ENCODE measurements around the gene ZNF76. TPM values are rescaled to one million over a fixed set of nuclear protein-coding genes. Genes with fewer than 3 reads are reported as not detected.

ZNF76 gene
- total and polyA plus RNA-seq, 2 of the 8 experiments (the other 6 are each of a cell fraction or from before 2014, with no cell fraction given) = 17.9 to 23.9 TPM

DNA sequence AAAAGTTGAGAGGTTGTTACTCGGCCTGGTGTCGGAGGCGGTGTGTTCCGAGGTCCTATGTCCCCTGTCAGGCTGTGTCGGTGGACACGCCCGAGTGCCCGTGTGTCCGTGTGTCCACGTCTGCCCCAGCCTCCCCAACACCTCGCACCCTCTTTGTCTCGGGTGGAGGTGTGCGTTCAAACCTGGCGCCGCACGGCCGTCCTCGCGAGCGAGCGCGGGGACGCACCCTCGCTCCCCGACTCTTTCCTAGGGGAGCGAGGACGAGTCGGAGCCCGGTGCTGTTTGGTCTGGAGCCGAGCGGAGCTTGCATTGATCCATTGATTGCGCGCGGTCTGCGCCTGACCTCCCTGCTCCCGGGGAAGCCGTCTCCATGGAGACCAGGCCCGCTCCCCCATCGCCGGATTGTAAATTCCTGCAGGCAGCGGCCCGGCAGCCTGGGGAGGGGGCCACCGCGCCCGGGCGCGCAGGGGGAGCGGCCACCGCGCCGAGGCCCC, 46.2 kb upstream of the ZNF76 start:
- Histone ChIP-seq H4K20me1 (replicated peaks in 1 of 2; ENCODE audit: control insufficient read depth in 1 of 2, insufficient read depth in 2 of 2, low read length in 2 of 2) (peaks cover 2 to 17% of the 10 kb centered on the region in 2 experiments), H3K4me3 (ENCODE audit: extremely low read depth in 1 of 4, insufficient read depth in 2 of 4, low read depth in 3 of 4, low read length in 4 of 4) (peak overlapping the region; percentile 45 to 74 (median 60)), H3K56ac (replicated peaks; ENCODE audit: insufficient read length, low read depth, low read length) (no peak overlapping the region), H2BK20ac (ENCODE audit: low read length) (no peak overlapping the region), H2BK15ac (ENCODE audit: low read length) (no peak overlapping the region), H3K9me3 (ENCODE audit: insufficient read depth in 2 of 2, low read depth in 1 of 2, low read length in 1 of 2) (no peaks in the 10 kb centered on the region), H4K5ac (ENCODE audit: insufficient read length, low read depth, low read length) (no peak overlapping the region), H2BK12ac (ENCODE audit: low read depth, low read length) (peak overlapping the region; percentile 68; the same call in 1 of the 2 replicates), H2BK5ac (ENCODE audit: low read depth, low read length) (no peak overlapping the region), H2AK5ac (ENCODE audit: low read depth, low read length) (no peak overlapping the region), H3K79me1 (ENCODE audit: low read depth, low read length) (no peaks in the 10 kb centered on the region), H2AFZ (ENCODE audit: low read length) (no peak overlapping the region; the same call in 1 of the 2 replicates), H3K36me3 (ENCODE audit: control insufficient read depth in 2 of 4, insufficient read depth in 4 of 4, low read length in 3 of 4) (no peaks in the 10 kb centered on the region), H3K14ac (ENCODE audit: insufficient read length) (no peak overlapping the region), H4K8ac (ENCODE audit: extremely low read depth, insufficient read depth, low read length) (no peak overlapping the region), H4K91ac (replicated peaks; ENCODE audit: insufficient read length, low read length) (no peak overlapping the region), H3K23me2 (ENCODE audit: low read depth, low read length) (peaks cover 17% of the 10 kb centered on the region; the same call in 1 of the 2 replicates), H3K27ac (ENCODE audit: low read depth, low read length) (no peak overlapping the region), H3K4ac (replicated peaks; ENCODE audit: insufficient read length, low read depth, low read length) (no peak overlapping the region), H3K4me2 (ENCODE audit: insufficient read depth in 1 of 2, low read depth in 2 of 2, low read length in 2 of 2) (peak overlapping the region; percentile 91 to 92), H2BK120ac (replicated peaks; ENCODE audit: low read depth, low read length) (no peak overlapping the region), H3K79me2 (ENCODE audit: control insufficient read depth in 1 of 2, insufficient read depth in 2 of 2, low read length in 2 of 2) (no peaks in the 10 kb centered on the region), H3K27me3 (replicated peaks in 1 of 4; ENCODE audit: control insufficient read depth in 3 of 4, extremely low read depth in 1 of 4, insufficient read depth in 3 of 4, low read length in 3 of 4) (peaks cover 27 to 78% (median 66%) of the 10 kb centered on the region in 4 experiments), H3K4me1 (replicated peaks in 1 of 4; ENCODE audit: control insufficient read depth in 3 of 4, insufficient read depth in 4 of 4, low read length in 3 of 4) (peaks cover 7 to 37% (median 27%) of the 10 kb centered on the region in 4 experiments), H3K18ac (ENCODE audit: extremely low read depth, low read length) (no peak overlapping the region), H3K23ac (ENCODE audit: insufficient read length) (no peak overlapping the region), H3K9ac (replicated peaks in 1 of 4; ENCODE audit: extremely low read depth in 1 of 4, low read depth in 3 of 4, low read length in 3 of 4) (peak overlapping the region in 1 of 4 experiments; percentile 42; a peak in 2 of 7 replicates)
- ChIA-PET POLR2A (ENCODE audit: partially characterized antibody) (interaction anchor here (0.8 to 1.1 kb wide), 5 partner anchors 10 to 243 kb away, joined by 3 to 5 read pairs (median 4); no protein-coding TSS in a partner anchor), CTCF (ENCODE audit: partially characterized antibody) (interaction anchor here (0.6 to 19.1 kb wide), 5 partner anchors 13 to 226 kb away, joined by 3 to 219 read pairs (median 4); no protein-coding TSS in a partner anchor)
- DNase-seq (ENCODE audit: low read depth in 1 of 2, low spot score in 2 of 2) = no peak
- no peak for FAIRE-seq
- 2% methylated on average over 44 of the region's 51 CpGs; no CpG with 5 or more reads in 1 of the 2 experiments for WGBS, 2 experiments (ENCODE audit: extremely low coverage in 1 of 2, insufficient coverage in 1 of 2, insufficient read length in 1 of 2, insufficient replicate concordance in 2 of 2, low coverage in 1 of 2, low lambda C conversion rate in 2 of 2, missing lambda C conversion rate in 1 of 2)
- no peak for TF ChIP-seq CBX5 (IDR thresholded peaks at IDR 0.05; ENCODE audit: low read depth, low read length)
- no peak for TF ChIP-seq MAFK (IDR thresholded peaks at IDR 0.05; ENCODE audit: low read depth, low read length)
- no peak for TF ChIP-seq SP4 (IDR thresholded peaks at IDR 0.05; ENCODE audit: low read length)
